ENCODE data around the gene GATD1.

GATD1 gene

DNA sequence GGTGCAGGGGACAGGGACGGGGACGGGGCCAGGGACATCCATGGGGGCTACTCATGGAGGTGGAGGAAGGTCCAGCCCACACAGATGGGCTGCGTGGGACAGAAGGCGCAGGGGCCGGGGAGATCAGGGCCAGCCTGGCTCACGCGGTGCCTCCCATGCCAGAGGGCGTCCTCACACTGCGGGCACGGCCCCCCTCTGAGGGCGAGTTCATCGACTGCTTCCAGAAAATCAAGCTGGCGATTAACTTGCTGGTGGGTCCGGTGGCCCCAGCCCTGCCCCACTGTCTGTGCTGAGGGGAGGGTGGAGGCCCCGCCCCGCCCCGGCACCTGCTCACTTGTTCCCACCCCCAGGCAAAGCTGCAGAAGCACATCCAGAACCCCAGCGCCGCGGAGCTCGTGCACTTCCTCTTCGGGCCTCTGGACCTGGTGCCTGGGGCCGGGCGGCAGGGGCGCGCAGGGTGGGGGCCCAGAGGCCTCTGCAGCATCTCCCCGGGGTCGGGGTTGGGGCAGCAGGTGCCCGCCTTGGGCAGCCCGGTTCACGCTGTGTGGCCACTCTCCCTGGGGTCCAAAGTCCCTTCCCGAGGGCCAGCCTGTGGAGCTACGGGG lies 55.4 kb downstream of the GATD1 start:
- no peak for TF ChIP-seq ZNF274 (IDR thresholded peaks at IDR 0.05; ENCODE audit: low read depth, low read length)
- H3K4me3 ChIP-seq (ENCODE audit: low read length) = no peak overlapping the region

DNA sequence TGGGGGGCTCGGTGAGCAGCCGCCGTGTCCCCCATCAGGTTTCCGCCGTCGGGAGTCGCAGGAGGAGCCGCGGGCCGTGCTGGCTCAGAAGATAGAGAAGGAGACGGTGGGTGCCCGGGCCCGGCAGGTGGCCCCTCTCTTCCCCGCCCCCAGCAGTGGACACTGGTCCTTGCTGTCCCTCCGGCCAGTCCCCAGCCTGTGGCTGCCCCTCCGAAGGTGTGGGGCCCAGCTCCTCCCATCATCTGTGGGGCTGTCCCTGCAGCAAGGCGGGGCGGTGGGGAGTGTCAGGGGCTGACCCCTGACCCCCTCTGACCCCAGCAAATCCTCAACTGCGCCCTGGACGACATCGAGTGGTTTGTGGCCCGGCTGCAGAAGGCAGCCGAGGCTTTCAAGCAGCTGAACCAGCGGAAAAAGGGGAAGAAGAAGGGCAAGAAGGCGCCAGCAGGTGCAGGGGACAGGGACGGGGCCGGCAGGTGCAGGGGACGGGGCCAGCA lies 56.0 kb downstream of the GATD1 start:
- TF ChIP-seq ZNF274 (IDR thresholded peaks at IDR 0.05; ENCODE audit: low read depth, low read length) = no peak
- no peak overlapping the region for H3K4me3 ChIP-seq (ENCODE audit: low read length)

DNA sequence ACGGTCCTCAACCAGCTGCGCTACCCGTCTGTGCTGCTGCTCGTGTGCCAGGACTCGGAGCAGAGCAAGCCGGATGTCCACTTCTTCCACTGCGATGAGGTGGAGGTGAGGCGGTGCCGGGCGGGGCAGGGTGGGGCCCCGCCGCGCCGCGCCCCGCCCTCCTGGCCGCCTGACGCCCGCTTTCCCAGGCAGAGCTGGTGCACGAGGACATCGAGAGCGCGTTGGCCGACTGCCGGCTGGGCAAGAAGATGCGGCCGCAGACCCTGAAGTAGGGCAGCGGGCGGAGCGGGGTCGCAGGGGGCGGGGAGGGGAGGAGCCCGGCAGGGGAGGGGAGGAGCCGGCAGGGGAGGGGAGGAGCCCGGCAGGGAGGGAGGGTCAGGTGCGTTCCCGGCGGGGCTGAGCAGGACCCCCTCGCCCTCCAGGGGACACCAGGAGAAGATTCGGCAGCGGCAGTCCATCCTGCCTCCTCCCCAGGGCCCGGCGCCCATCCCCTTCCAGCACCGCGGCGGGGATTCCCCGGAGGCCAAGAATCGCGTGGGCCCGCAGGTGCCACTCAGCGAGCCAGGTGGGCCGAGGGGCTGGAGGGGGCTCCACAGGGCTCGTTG lies 56.5 kb downstream of the GATD1 start:
- H3K4me3 ChIP-seq (ENCODE audit: low read length) = no peak overlapping the region
- TF ChIP-seq ZNF274 (IDR thresholded peaks at IDR 0.05; ENCODE audit: low read depth, low read length) = no peak

DNA sequence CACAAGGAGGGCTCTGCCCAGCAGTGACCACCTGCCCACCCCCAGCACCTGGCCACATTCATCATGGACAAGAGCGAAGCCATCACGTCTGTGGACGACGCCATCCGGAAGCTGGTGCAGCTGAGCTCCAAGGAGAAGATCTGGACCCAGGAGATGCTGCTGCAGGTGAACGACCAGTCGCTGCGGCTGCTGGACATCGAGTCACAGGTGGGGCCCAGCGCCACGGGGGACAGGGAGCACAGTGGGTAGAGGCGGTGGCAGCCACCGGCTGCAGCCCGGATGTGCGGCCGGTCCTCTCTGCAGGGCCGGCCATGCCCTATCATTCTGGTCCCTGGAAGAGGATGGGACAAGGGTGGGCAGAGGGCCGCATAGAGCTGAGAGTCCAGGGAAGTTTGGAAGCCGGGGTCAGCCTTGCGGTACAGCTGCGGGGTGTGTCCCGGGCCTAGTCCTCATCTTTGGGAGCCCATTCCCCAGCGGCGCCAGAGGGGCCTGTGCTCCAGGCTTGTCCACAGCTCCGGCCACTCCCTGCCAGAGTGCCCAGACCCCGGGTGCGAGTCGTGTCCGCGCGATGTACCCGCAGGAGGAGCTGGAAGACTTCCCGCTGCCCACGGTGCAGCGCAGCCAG lies 57.2 kb downstream of the GATD1 start:
- no peak overlapping the region for H3K4me3 ChIP-seq (ENCODE audit: low read length)

DNA sequence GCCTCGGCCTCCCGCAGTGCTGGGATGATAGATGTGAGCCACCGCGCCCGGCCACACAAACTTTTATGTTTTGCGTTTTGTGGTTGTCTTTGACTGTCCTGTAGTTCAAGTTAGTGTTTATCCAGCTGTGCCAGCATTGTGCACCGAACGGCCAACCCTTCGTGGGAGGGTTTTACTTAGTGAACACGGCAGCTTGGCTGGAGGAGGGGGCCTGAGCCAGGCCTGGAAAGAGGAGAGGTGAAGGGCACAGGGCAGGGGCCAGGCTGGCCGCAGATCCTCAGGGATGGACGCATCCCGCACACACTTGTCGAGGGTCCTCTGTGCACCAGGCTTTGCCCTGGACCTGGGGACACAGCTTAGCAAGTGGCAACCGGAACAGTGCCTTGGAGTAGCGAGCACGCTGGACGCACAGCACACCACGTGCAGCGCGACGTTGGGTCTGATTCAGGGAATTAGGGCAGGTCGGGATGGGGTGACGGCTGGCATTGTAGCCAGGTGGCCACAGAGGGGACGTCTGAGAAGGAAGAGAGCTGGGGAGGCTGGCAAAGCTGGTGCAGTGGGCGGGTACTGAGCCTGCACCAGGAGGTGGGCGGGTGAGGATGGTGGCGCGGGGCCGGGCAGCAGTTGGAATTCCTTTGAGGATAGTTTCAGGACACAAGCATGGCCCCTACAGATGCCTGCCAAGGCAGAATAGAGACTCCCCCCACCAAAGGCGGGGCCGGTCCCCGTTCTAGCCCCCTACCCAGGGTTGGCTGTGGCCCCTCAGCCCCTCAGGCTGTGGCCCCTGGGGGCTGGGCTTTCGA lies 57.9 kb downstream of the GATD1 start:
- TF ChIP-seq ZNF274 (IDR thresholded peaks at IDR 0.05; ENCODE audit: low read depth, low read length) = no peak
- no peak overlapping the region for H3K4me3 ChIP-seq (ENCODE audit: low read length)

More for the DNA sequence above, 57.2 kb downstream of the GATD1 start:
- no peak for TF ChIP-seq ZNF274 (IDR thresholded peaks at IDR 0.05; ENCODE audit: low read depth, low read length)
